ENCODE data around the gene CXCL13. TPM values are rescaled to one million over a fixed set of nuclear protein-coding genes. Genes with fewer than 3 reads are reported as not detected.

The CXCL13 gene
- total RNA-seq, 2 donors from 2014 or later, result not detected

- Histone ChIP-seq H3K4me3 (ENCODE audit: low read length) (no peak overlapping the region), H3K27ac (ENCODE audit: low read depth, low read length) (no peak overlapping the region), H3K4me1 (ENCODE audit: control insufficient read depth, insufficient read depth, low read length) (peaks cover 5% of the 10 kb centered on the region), H3K36me3 (ENCODE audit: control insufficient read depth, insufficient read depth, low read length) (no peaks in the 10 kb centered on the region), H3K9ac (ENCODE audit: extremely low read depth, low read length, poor library complexity, severe bottlenecking) (no peak overlapping the region), H3K27me3 (ENCODE audit: control insufficient read depth, insufficient read depth, low read length, poor library complexity, severe bottlenecking) (peaks cover 26% of the 10 kb centered on the region), H3K9me3 (ENCODE audit: control insufficient read depth, low read length) (no peaks in the 10 kb centered on the region)
- DNase-seq, result no peak
- peaks cover 32% of the 10 kb centered on the region for H3K27me3 Mint-ChIP-seq (ENCODE audit: insufficient read depth)
- no peak for TF ChIP-seq CTCF (conservative IDR thresholded peaks at IDR 0.05)
- 80 to 95% methylated on average over 1 to 2 of the region's 2 CpGs for WGBS, 2 experiments (ENCODE audit: insufficient coverage in 1 of 2, insufficient read length in 1 of 2)
- H3K4me3 Mint-ChIP-seq, result no peak overlapping the region
- peaks cover 14% of the 10 kb centered on the region for H3K4me1 Mint-ChIP-seq
- H3K27ac Mint-ChIP-seq, result no peak overlapping the region
- no peaks in the 10 kb centered on the region for H3K36me3 Mint-ChIP-seq (ENCODE audit: low read depth)
- peaks cover 1% of the 10 kb centered on the region for H3K9me3 Mint-ChIP-seq
Measured at GRCh38 chr4:77629885-77630284, 24.3 kb downstream of the CXCL13 start.

- no peak overlapping the region for H3K9ac ChIP-seq (ENCODE audit: extremely low read depth, low read length, poor library complexity, severe bottlenecking)
- no peak overlapping the region for H3K27ac Mint-ChIP-seq
- H3K4me3 Mint-ChIP-seq, result no peak overlapping the region
- no peak overlapping the region for H3K27ac ChIP-seq (ENCODE audit: low read depth, low read length)
- no peaks in the 10 kb centered on the region for H3K36me3 ChIP-seq (ENCODE audit: control insufficient read depth, insufficient read depth, low read length)
- peaks cover 5% of the 10 kb centered on the region for H3K4me1 Mint-ChIP-seq
- H3K4me1 ChIP-seq (ENCODE audit: control insufficient read depth, insufficient read depth, low read length), result no peaks in the 10 kb centered on the region
- no peaks in the 10 kb centered on the region for H3K36me3 Mint-ChIP-seq (ENCODE audit: low read depth)
- peaks cover 26% of the 10 kb centered on the region for H3K27me3 ChIP-seq (ENCODE audit: control insufficient read depth, insufficient read depth, low read length, poor library complexity, severe bottlenecking)
- no peak overlapping the region for H3K4me3 ChIP-seq (ENCODE audit: low read length)
- H3K9me3 Mint-ChIP-seq, result peaks cover 1% of the 10 kb centered on the region
- DNase-seq, result no peak
- peaks cover under 1% of the 10 kb centered on the region for H3K9me3 ChIP-seq (ENCODE audit: control insufficient read depth, low read length)
- no peak for TF ChIP-seq CTCF (conservative IDR thresholded peaks at IDR 0.05)
- peaks cover 32% of the 10 kb centered on the region for H3K27me3 Mint-ChIP-seq (ENCODE audit: insufficient read depth)
- 96% methylated on average over 1 of the region's 1 CpG; no CpG with 5 or more reads in 1 of the 2 experiments for WGBS, 2 experiments (ENCODE audit: insufficient coverage in 1 of 2, insufficient read length in 1 of 2)
Measured at GRCh38 chr4:77631276-77631675, 25.7 kb downstream of the CXCL13 start.

- WGBS, 2 experiments (ENCODE audit: insufficient coverage in 1 of 2, insufficient read length in 1 of 2), result 88 to 90% methylated on average over 5 to 6 of the region's 6 CpGs
- H3K9me3 Mint-ChIP-seq, result peaks cover 9% of the 10 kb centered on the region
Measured at GRCh38 chr4:77634132-77634785, 28.6 kb downstream of the CXCL13 start.

More at GRCh38 chr4:77634132-77634785, 28.6 kb downstream of the CXCL13 start:
- no peak for DNase-seq
- H3K4me3 Mint-ChIP-seq, result no peak overlapping the region
- H3K27ac ChIP-seq (ENCODE audit: low read depth, low read length), result no peak overlapping the region
- H3K9ac ChIP-seq (ENCODE audit: extremely low read depth, low read length, poor library complexity, severe bottlenecking), result no peak overlapping the region
- no peak for TF ChIP-seq CTCF (conservative IDR thresholded peaks at IDR 0.05)
- no peak overlapping the region for H3K27ac Mint-ChIP-seq
- H3K4me1 ChIP-seq (ENCODE audit: control insufficient read depth, insufficient read depth, low read length), result no peaks in the 10 kb centered on the region
- H3K4me1 Mint-ChIP-seq, result no peaks in the 10 kb centered on the region
- H3K36me3 ChIP-seq (ENCODE audit: control insufficient read depth, insufficient read depth, low read length), result no peaks in the 10 kb centered on the region
- peaks cover 20% of the 10 kb centered on the region for H3K27me3 ChIP-seq (ENCODE audit: control insufficient read depth, insufficient read depth, low read length, poor library complexity, severe bottlenecking)
- H3K4me3 ChIP-seq (ENCODE audit: low read length), result no peak overlapping the region
- peaks cover 26% of the 10 kb centered on the region for H3K27me3 Mint-ChIP-seq (ENCODE audit: insufficient read depth)
- H3K9me3 ChIP-seq (ENCODE audit: control insufficient read depth, low read length), result peaks cover 10% of the 10 kb centered on the region
- H3K36me3 Mint-ChIP-seq (ENCODE audit: low read depth), result no peaks in the 10 kb centered on the region

Measured in endodermal cell (in vitro differentiated cells).